GM18951 (cell line): ENCODE measurements around the gene ZNF492.
"Not testable (repeated sequence)": the region's sequence is repeated elsewhere in the genome, so short reads cannot be mapped to it uniquely, and the experiment has no call there.

Source experiments
- POLR2A ChIP-seq: IDR thresholded peaks from 4 replicates; pipeline ENCODE4 v1.6.1; 2011; ENCODE audit warnings: mild to moderate bottlenecking; ENCODE audit not compliant: insufficient read length, insufficient read depth; ENCODE audit errors: extremely low read depth
- in situ Hi-C: fragments of 300-500 bp; cut with MboI; formaldehyde crosslinking; loops from one replicate; pipeline ENCODE4 v1.12.0; 2022; ENCODE audit warnings: low sequenced_read_pairs, mixed read lengths, inconsistent platforms; ENCODE audit not compliant: unreplicated experiment

Gene ZNF492

GRCh38 chr19:22633706-22634449 lies at the start of gene ZNF492:
TSS of gene ZNF492 (plus strand) at chr19:22634324. CDS start at chr19:22653400, 19,076 bp downstream.
- in situ Hi-C loops: not testable (repeated sequence)

- no peak for TF ChIP-seq POLR2A
- in situ Hi-C loops: no loop called here
Measured at GRCh38 chr19:22595422-22595821, 38.7 kb upstream of the ZNF492 start.

- no peak for TF ChIP-seq POLR2A
- in situ Hi-C loops: no loop called here
Measured at GRCh38 chr19:22595918-22596341, 38.2 kb upstream of the ZNF492 start.

GRCh38 chr19:22600690-22601648 lies 33.2 kb upstream of the ZNF492 start:
- in situ Hi-C loops: no loop called here

GRCh38 chr19:22601906-22602630 lies 32.1 kb upstream of the ZNF492 start:
- in situ Hi-C loops: no loop called here
- TF ChIP-seq POLR2A: no peak

More at GRCh38 chr19:22600690-22601648, 33.2 kb upstream of the ZNF492 start:
- no peak for TF ChIP-seq POLR2A

GRCh38 chr19:22602631-22603272 lies 31.4 kb upstream of the ZNF492 start:
- in situ Hi-C loops: no loop called here
- no peak for TF ChIP-seq POLR2A

DNA sequence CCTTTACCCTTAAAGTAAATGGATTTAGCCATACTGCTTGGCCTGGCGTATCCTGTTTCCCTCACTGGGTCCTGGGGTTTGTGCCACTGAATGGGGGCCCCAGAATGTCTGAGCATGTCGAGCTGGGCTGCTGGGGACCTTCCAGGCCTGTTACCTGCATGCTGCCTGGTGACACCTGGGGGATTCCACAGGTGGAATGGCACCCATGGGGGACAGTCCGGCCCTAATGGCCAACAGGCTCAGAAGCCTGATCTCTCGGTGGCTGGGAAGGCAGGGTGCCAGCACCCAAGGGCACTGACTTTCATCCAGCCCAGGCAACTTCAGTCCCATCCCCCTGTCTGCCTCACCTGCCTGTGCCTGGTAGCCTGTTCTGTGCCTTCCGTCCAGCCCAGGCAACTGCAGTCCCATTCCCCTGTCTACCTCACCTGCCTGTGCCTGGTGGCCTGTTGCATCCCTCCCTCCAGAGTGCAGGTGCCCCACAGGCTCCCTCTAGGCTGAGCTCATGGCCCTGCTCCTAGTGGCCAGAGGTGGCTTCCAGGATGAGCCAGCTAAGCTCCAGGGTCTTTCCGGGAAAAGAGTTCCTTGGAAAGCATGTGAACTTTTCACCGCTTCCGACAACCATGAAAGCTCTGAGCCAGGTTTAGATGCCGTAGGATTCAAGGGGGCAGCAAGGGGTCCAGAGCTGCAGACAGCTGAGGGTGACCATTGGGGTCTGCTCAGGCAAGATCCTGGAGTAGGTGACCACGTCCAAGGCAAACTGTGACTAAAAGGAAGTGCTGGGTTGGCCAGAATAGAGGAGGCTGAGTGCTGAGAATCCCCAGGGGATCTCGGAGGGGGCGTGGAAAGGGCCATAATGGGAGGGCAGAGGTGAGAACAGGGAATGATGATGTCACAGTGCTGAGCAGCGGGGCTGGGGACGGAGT lies 30.3 kb upstream of the ZNF492 start:
- TF ChIP-seq POLR2A: no peak
- in situ Hi-C loops: no loop called here

DNA sequence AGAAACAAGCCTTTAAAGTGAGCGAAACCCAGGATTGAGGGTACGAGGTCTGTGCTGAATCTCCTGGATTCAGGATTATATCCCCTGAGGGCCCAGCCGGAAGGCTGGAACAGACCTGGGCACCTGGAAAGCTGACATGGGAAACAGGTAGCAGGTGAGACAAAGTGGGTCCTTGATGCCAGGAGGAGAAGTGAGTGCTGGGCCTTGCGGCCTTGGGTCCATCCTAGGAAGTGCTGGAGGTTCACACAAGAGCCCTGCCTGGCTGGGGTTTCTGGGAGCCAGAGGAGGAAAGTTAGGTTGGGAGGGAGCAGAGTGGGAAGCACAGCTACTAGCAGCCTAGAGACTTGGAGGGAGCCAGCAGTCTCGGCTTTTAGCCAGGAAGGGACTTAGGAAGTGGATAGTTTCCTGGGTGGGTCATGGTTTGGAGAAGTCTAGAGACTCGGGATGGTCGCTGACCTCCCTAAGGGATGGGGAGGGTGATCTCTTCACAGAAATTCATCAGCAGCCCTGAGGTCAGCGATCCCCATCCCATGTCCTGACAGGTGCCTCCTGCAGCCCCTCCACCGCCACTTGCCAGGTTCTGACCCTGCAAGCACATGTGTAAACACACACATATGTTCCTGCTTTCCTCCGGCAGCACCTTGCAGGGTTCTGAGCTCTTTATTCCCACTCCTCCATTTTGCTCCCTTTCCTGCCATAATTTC lies 29.4 kb upstream of the ZNF492 start:
- in situ Hi-C loops: no loop called here
- TF ChIP-seq POLR2A: no peak

DNA sequence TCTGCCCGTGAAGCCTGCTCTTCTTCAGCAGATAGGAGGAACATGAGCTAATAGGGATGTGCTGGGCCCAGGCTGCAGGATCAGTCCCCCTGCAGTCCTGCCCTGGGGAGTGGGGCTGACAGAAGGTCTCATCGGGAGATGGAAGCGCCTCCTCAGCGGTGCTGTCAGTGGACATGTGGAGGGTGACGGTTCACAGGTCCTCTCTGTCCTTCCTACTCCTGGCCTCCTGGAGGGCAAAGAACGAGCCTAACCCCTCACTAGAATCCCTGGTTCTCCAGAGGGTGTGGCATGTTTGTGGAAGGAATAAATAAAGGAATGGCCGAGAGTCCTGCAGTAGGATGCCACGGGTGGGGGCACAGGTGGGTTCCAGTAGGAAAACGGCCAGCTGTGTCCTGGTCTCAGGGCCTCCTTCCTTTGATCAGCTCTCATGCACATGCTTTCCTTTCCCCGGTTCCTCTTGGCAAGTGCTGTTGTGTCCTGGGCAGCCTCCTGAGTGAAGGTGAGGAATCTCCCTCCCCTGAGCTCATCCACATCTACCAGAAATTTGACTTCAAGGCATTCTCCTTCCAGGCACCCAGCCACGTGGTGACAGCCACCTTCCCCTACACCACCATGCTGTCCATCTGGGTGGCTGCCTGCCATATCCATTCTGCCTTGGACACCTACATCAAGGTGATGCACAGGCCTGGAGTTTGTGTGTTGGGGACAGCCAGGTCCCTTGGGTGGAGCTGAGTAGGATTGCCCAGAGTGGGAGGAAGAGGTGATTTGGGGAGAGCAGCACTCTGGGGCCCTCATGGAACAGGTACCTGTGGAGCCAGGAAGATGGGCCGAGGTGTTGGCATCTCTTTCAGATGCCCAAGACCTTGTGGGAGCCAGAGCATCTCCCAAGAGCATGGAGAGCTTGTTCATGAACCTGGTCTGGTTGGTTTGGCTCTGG lies 28.6 kb upstream of the ZNF492 start:
- in situ Hi-C loops: no loop called here
- TF ChIP-seq POLR2A: no peak

GRCh38 chr19:22606212-22606553 lies 27.9 kb upstream of the ZNF492 start:
- in situ Hi-C loops: no loop called here

More at GRCh38 chr19:22606212-22606553, 27.9 kb upstream of the ZNF492 start:
- TF ChIP-seq POLR2A: no peak
